SK-N-SH treated with all-trans-retinoic acid at 6 μM for 48 hours (cell line): Measurements from ENCODE around the gene THADA.

Experiments
- ATAC-seq: fragments of 200-7000 bp; cut with Tn5 transposase; 3 replicates; pipeline ENCODE4 v1.9.1; 2020; ENCODE audit warnings: mild to moderate bottlenecking, moderate library complexity
- ARNTL ChIP-seq: fragments of 450-650 bp; formaldehyde crosslinking; IDR thresholded peaks from 2 replicates; pipeline ENCODE4 v1.5.0; 2020; ENCODE audit warnings: low read depth, mild to moderate bottlenecking, moderate library complexity, borderline replicate concordance
- BACH2 ChIP-seq: fragments of 250-450 bp; sonication (Bioruptor Pico); IDR thresholded peaks from 2 replicates; pipeline ENCODE4 v1.9.0; 2021; ENCODE audit warnings: mild to moderate bottlenecking, borderline replicate concordance
- CREB5 ChIP-seq: fragments of 250-450 bp; sonication (Bioruptor Pico); IDR thresholded peaks from 2 replicates; pipeline ENCODE4 v1.5.1; 2020; ENCODE audit warnings: low read depth, mild to moderate bottlenecking, moderate library complexity
- CSDC2 ChIP-seq: fragments of 250-450 bp; sonication (Bioruptor Pico); IDR thresholded peaks from 2 replicates; pipeline ENCODE4 v1.5.0; 2020; ENCODE audit warnings: mild to moderate bottlenecking, moderate library complexity
- ESRRG ChIP-seq: fragments of 250-450 bp; sonication (Bioruptor Pico); IDR thresholded peaks from 2 replicates; pipeline ENCODE4 v1.6.1; 2021; ENCODE audit warnings: mild to moderate bottlenecking
- GLIS3 ChIP-seq: fragments of 250-450 bp; sonication (Bioruptor Pico); IDR thresholded peaks from 2 replicates; pipeline ENCODE4 v1.5.0; 2020; ENCODE audit warnings: mild to moderate bottlenecking, moderate library complexity
- ISL1 ChIP-seq: fragments of 250-450 bp; sonication (Bioruptor Pico); IDR thresholded peaks from 2 replicates; pipeline ENCODE4 v2.1.2; 2022; ENCODE audit warnings: mild to moderate bottlenecking, moderate library complexity
- OSR1 ChIP-seq: fragments of 250-450 bp; sonication (Bioruptor Pico); IDR thresholded peaks from 2 replicates; pipeline ENCODE4 v1.8.0; 2022; ENCODE audit warnings: moderate library complexity, mild to moderate bottlenecking, inconsistent platforms
- POU6F1 ChIP-seq: fragments of 250-450 bp; sonication (Bioruptor Pico); IDR thresholded peaks from 2 replicates; pipeline ENCODE4 v1.8.0; 2021; ENCODE audit warnings: low read depth, mild to moderate bottlenecking, moderate library complexity, borderline replicate concordance
- PPARA ChIP-seq: fragments of 250-450 bp; sonication (Bioruptor Pico); IDR thresholded peaks from 2 replicates; pipeline ENCODE4 v1.5.0; 2020; ENCODE audit warnings: mild to moderate bottlenecking, borderline replicate concordance
- SNAI2 ChIP-seq: fragments of 250-450 bp; sonication (Bioruptor Pico); IDR thresholded peaks from 2 replicates; pipeline ENCODE4 v1.5.0; 2020; ENCODE audit warnings: mild to moderate bottlenecking, moderate library complexity
- TCF4 ChIP-seq: fragments of 250-450 bp; sonication (Bioruptor Pico); IDR thresholded peaks from 2 replicates; pipeline ENCODE4 v1.8.0; 2021; ENCODE audit warnings: mild to moderate bottlenecking, moderate library complexity, borderline replicate concordance
- TOX ChIP-seq: fragments of 250-450 bp; sonication (Bioruptor Pico); IDR thresholded peaks from 2 replicates; pipeline ENCODE4 v1.8.0; 2021; ENCODE audit warnings: mild to moderate bottlenecking, moderate library complexity, borderline replicate concordance
- ZC3H10 ChIP-seq: fragments of 250-450 bp; sonication (Bioruptor Pico); IDR thresholded peaks from 2 replicates; pipeline ENCODE4 v1.5.1; 2021; ENCODE audit warnings: mild to moderate bottlenecking, moderate library complexity
- ZFP30 ChIP-seq: fragments of 450-650 bp; formaldehyde crosslinking; IDR thresholded peaks from 2 replicates; pipeline ENCODE4 v1.5.0; 2022; ENCODE audit warnings: mild to moderate bottlenecking, moderate library complexity
- ZNF565 ChIP-seq: fragments of 450-650 bp; formaldehyde crosslinking; conservative IDR thresholded peaks from 2 replicates; pipeline ENCODE4 v1.5.0; 2020; ENCODE audit warnings: low read depth, mild to moderate bottlenecking, moderate library complexity
- ZNF70 ChIP-seq: fragments of 450-650 bp; formaldehyde crosslinking; IDR thresholded peaks from 2 replicates; pipeline ENCODE4 v1.5.0; 2020; ENCODE audit warnings: mild to moderate bottlenecking, moderate library complexity
- TF ChIP-seq, protein P1 (sequence below): fragments of 250-450 bp; sonication (Bioruptor Pico); IDR thresholded peaks from 2 replicates; pipeline ENCODE4 v1.5.0; 2020; ENCODE audit warnings: mild to moderate bottlenecking, moderate library complexity
- TF ChIP-seq, protein P2 (sequence below): fragments of 250-450 bp; sonication (Bioruptor Pico); IDR thresholded peaks from 2 replicates; pipeline ENCODE4 v1.5.1; 2021; ENCODE audit warnings: mild to moderate bottlenecking, moderate library complexity

THADA gene

DNA sequence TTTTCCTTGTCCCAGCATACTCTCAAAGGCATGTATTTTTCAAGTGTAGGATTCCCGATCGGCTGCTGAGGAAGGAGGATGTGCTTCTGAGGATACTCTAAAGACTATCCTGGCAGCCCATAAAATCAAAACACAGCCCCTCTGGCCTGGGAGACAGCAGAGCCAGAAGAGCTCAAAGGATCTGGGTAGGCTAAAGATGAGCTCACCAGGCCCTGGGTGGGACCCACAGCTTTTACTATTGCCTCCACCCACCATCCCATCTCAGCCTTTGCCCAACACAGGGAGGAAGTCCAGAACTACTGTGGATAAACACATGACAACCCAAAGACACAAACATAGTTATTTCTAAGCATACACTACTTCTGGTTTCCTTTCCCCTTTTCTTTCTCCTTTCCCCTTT, 290.3 kb downstream of the THADA start (continued):
- TF ChIP-seq TCF4 (CRISPR knock-in tag) (no peak), OSR1 (CRISPR knock-in tag) (no peak), ESRRG (CRISPR knock-in tag) (no peak)

DNA sequence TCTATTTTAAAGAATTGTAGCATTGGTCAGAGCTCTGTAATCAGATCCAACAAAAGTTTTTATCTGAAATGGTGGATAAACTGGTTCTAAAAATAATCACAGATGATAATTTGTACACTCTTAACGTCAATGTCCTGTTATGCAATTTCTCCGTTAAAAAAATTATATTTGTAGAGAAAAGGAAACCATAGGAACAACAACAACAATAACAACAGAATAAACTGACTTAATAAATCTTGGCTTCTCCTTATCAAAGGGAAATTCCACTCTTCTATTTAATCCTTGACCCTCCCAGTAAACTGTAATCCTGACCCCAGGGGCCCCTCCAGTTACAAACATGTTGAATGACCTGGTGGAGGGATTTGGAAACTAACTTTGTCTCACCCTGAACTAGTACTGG, 290.8 kb downstream of the THADA start:
- no peak for ATAC-seq
- no peak for TF ChIP-seq CSDC2 (CRISPR knock-in tag)
- no peak for TF ChIP-seq CREB5
- TF ChIP-seq ZNF70 (CRISPR knock-in tag), result no peak
- no peak for TF ChIP-seq ESRRG (CRISPR knock-in tag)
- no peak for TF ChIP-seq ISL1 (CRISPR knock-in tag)
- TF ChIP-seq POU6F1 (CRISPR knock-in tag), result no peak
- TF ChIP-seq, protein P1, sequence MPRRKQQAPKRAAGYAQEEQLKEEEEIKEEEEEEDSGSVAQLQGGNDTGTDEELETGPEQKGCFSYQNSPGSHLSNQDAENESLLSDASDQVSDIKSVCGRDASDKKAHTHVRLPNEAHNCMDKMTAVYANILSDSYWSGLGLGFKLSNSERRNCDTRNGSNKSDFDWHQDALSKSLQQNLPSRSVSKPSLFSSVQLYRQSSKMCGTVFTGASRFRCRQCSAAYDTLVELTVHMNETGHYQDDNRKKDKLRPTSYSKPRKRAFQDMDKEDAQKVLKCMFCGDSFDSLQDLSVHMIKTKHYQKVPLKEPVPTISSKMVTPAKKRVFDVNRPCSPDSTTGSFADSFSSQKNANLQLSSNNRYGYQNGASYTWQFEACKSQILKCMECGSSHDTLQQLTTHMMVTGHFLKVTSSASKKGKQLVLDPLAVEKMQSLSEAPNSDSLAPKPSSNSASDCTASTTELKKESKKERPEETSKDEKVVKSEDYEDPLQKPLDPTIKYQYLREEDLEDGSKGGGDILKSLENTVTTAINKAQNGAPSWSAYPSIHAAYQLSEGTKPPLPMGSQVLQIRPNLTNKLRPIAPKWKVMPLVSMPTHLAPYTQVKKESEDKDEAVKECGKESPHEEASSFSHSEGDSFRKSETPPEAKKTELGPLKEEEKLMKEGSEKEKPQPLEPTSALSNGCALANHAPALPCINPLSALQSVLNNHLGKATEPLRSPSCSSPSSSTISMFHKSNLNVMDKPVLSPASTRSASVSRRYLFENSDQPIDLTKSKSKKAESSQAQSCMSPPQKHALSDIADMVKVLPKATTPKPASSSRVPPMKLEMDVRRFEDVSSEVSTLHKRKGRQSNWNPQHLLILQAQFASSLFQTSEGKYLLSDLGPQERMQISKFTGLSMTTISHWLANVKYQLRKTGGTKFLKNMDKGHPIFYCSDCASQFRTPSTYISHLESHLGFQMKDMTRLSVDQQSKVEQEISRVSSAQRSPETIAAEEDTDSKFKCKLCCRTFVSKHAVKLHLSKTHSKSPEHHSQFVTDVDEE (CRISPR knock-in tag), result no peak

DNA sequence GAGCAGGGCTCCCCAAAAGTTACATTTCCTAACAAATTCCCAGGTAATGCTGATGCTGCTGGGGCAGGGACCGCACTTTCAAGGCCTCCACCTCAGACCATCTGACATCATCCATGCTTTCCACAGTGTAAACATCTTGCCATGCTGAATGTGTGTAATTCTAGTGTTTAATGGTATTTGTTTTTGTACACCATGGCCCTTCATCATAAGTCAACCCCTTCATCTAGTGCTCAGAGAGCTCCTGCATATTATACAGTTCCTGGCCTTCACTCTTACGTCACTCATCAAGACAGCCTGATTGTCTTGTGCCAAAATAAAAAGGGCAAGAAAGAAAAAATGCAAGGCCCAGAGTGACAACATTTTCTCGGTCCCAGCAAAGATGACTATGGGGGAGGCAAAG, 291.9 kb downstream of the THADA start:
- ATAC-seq, result no peak
- TF ChIP-seq ARNTL (no peak), ZNF565 (CRISPR knock-in tag) (no peak), ZNF70 (CRISPR knock-in tag) (no peak), PPARA (CRISPR knock-in tag) (no peak)

DNA sequence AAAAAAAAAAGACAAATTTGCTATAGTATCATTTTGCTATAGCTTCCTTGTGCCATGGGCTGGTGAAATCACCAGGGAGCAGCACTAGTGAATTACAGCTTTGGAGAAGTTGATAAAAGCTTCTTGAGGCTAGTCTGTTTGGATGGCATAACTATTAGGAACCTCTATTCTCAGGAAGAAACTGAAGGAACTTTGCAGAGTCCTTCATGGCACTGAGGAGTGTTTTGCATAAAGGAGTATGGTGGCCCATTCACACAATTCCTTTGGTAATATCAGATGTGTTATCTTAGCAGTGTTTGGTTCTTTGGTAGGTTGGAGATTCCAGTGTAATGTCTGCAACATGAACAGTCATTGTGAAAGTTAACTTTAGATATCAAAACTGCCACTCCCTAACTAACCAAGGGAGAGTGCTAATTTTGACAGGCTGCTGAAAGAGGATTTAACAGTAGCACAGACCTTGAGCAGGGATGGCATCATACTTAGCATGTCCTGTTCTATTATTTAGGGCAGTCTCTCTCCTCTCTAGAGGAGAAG, 292.8 kb downstream of the THADA start:
- TF ChIP-seq CSDC2 (CRISPR knock-in tag), result no peak
- TF ChIP-seq BACH2 (CRISPR knock-in tag), result no peak
- no peak for TF ChIP-seq TCF4 (CRISPR knock-in tag)
- TF ChIP-seq, protein P1 (CRISPR knock-in tag), result no peak
- no peak for TF ChIP-seq PPARA (CRISPR knock-in tag)
- no peak for TF ChIP-seq ZC3H10 (CRISPR knock-in tag)
- no peak for TF ChIP-seq OSR1 (CRISPR knock-in tag)
- TF ChIP-seq ZFP30 (CRISPR knock-in tag), result no peak
- TF ChIP-seq, protein P2, sequence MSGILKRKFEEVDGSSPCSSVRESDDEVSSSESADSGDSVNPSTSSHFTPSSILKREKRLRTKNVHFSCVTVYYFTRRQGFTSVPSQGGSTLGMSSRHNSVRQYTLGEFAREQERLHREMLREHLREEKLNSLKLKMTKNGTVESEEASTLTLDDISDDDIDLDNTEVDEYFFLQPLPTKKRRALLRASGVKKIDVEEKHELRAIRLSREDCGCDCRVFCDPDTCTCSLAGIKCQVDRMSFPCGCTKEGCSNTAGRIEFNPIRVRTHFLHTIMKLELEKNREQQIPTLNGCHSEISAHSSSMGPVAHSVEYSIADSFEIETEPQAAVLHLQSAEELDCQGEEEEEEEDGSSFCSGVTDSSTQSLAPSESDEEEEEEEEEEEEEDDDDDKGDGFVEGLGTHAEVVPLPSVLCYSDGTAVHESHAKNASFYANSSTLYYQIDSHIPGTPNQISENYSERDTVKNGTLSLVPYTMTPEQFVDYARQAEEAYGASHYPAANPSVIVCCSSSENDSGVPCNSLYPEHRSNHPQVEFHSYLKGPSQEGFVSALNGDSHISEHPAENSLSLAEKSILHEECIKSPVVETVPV (CRISPR knock-in tag), result no peak
- TF ChIP-seq GLIS3 (CRISPR knock-in tag), result no peak
- TF ChIP-seq ESRRG (CRISPR knock-in tag), result no peak
- TF ChIP-seq ISL1 (CRISPR knock-in tag), result no peak
- no peak for TF ChIP-seq TOX (CRISPR knock-in tag)
- TF ChIP-seq SNAI2 (CRISPR knock-in tag), result no peak
- TF ChIP-seq CREB5, result no peak
- TF ChIP-seq ZNF70 (CRISPR knock-in tag), result no peak
- no peak for TF ChIP-seq ARNTL
- no peak for ATAC-seq
